PFSK-1 (cell line): Measurements from ENCODE around the gene ZNF214.

Experiments
- POLR2AphosphoS5 ChIP-seq: IDR thresholded peaks from 2 replicates; pipeline ENCODE4 v1.6.1; 2012; ENCODE audit warnings: low read depth, mild to moderate bottlenecking, control low read depth, low read length, moderate library complexity
- SIN3A ChIP-seq: IDR thresholded peaks from 2 replicates; pipeline ENCODE4 v1.6.1; 2012; ENCODE audit warnings: mild to moderate bottlenecking, low read length, moderate library complexity, borderline replicate concordance; ENCODE audit not compliant: insufficient read depth
- TAF1 ChIP-seq: IDR thresholded peaks from 2 replicates; pipeline ENCODE4 v1.6.1; 2012; ENCODE audit warnings: low read length, control low read depth, borderline replicate concordance; ENCODE audit not compliant: insufficient read depth
- TF ChIP-seq, protein P1 (sequence below), 2 experiments: IDR thresholded peaks; 2 replicates each; pipeline versions ENCODE4 v1.6.1 to v1.8.0; 2011 to 2012; ENCODE audit warnings: low read depth in 2 of 2, low read length in 2 of 2, control low read depth in 1 of 2, inconsistent platforms in 1 of 2, mild to moderate bottlenecking in 1 of 2, moderate library complexity in 1 of 2; ENCODE audit not compliant: insufficient read depth in 1 of 2

DNA sequence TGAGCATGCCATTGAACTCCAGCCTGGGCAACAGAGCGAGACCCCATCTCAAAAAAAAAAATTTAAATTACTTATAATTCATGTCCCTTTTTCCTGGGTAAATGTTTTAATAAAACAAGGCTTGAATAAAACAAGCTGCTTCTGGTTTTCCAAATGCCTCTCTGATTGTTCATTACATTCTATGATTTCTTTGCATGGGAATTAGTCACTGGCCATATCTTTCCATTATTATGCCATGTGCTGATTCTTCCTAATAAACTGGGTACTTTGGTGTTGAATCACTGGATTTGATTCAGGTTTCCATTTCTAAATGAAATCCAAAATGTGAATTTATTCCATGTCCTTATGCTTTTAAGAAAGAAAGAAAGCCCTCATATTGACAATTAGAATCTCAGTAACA, 51.3 kb downstream of the ZNF214 start:
- TF ChIP-seq, protein P1, sequence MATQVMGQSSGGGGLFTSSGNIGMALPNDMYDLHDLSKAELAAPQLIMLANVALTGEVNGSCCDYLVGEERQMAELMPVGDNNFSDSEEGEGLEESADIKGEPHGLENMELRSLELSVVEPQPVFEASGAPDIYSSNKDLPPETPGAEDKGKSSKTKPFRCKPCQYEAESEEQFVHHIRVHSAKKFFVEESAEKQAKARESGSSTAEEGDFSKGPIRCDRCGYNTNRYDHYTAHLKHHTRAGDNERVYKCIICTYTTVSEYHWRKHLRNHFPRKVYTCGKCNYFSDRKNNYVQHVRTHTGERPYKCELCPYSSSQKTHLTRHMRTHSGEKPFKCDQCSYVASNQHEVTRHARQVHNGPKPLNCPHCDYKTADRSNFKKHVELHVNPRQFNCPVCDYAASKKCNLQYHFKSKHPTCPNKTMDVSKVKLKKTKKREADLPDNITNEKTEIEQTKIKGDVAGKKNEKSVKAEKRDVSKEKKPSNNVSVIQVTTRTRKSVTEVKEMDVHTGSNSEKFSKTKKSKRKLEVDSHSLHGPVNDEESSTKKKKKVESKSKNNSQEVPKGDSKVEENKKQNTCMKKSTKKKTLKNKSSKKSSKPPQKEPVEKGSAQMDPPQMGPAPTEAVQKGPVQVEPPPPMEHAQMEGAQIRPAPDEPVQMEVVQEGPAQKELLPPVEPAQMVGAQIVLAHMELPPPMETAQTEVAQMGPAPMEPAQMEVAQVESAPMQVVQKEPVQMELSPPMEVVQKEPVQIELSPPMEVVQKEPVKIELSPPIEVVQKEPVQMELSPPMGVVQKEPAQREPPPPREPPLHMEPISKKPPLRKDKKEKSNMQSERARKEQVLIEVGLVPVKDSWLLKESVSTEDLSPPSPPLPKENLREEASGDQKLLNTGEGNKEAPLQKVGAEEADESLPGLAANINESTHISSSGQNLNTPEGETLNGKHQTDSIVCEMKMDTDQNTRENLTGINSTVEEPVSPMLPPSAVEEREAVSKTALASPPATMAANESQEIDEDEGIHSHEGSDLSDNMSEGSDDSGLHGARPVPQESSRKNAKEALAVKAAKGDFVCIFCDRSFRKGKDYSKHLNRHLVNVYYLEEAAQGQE (IDR thresholded peaks at IDR 0.05; ENCODE audit: insufficient read depth in 1 of 2, low read depth in 2 of 2, low read length in 2 of 2): no peak
- no peak for TF ChIP-seq POLR2AphosphoS5
- TF ChIP-seq SIN3A: no peak
- no peak for TF ChIP-seq TAF1
